K562 (cell line): ENCODE results near the gene PRKCB. TPM values are rescaled to one million over a fixed set of nuclear protein-coding genes. Genes with fewer than 3 reads are reported as not detected.
A peak's percentile ranks its signal among the peaks of the same experiment; 100 is the strongest.

ENCODE experiments used
- CBX3 ChIP-seq, 2 experiments: IDR thresholded peaks; 1 replicate in 1 of 2; 2 replicates in 1 of 2; pipeline ENCODE4 v1.6.1; 2012; ENCODE audit warnings: inconsistent platforms in 2 of 2, low read length in 2 of 2, borderline replicate concordance in 1 of 2, control low read depth in 1 of 2
- ELK3 ChIP-seq: fragments of 450-650 bp; formaldehyde crosslinking; IDR thresholded peaks from 2 replicates; pipeline ENCODE4 v1.4.0; 2020; ENCODE audit warnings: mild to moderate bottlenecking
- KLF10 ChIP-seq: fragments of 250-450 bp; sonication (Bioruptor Pico); IDR thresholded peaks from 2 replicates; pipeline ENCODE4 v1.6.1; 2021; ENCODE audit warnings: matching md5 sums
- MYC ChIP-seq, 2 experiments: fragments of 250-450 bp in 1 of 2; sonication (Bioruptor Pico) in 1 of 2; IDR thresholded peaks; 2 replicates each; pipeline versions ENCODE4 v1.5.1 to v1.6.1; 2012 to 2021; ENCODE audit warnings: low read depth in 2 of 2, borderline replicate concordance in 1 of 2, improper control_type of control experiment in 1 of 2, low read length in 1 of 2, mild to moderate bottlenecking in 1 of 2, moderate library complexity in 1 of 2
- PRPF4 ChIP-seq: fragments of 200-400 bp; formaldehyde crosslinking; IDR thresholded peaks from one replicate; pipeline ENCODE4 v1.6.1; 2017; ENCODE audit warnings: low read length, low read depth, mild to moderate bottlenecking; ENCODE audit not compliant: insufficient read depth, poor library complexity, severe bottlenecking
- TOE1 ChIP-seq, 2 experiments: fragments of 450-650 bp in 1 of 2; sonication (generic) in 1 of 2; formaldehyde crosslinking in 1 of 2; IDR thresholded peaks; 2 replicates each; pipeline versions ENCODE4 v1.7.1 to v1.8.0; 2016 to 2022; ENCODE audit warnings: borderline replicate concordance in 2 of 2, mild to moderate bottlenecking in 2 of 2, antibody characterized with exemption in 1 of 2, inconsistent platforms in 1 of 2, low read depth in 1 of 2, missing genetic modification reagents in 1 of 2, moderate library complexity in 1 of 2
- USF1 ChIP-seq: sonication (generic); formaldehyde crosslinking; IDR thresholded peaks from 2 replicates; pipeline ENCODE4 v1.9.0; 2022; ENCODE audit warnings: mild to moderate bottlenecking, missing genetic modification reagents
- ZBTB40 ChIP-seq, 2 experiments: fragments of 450-650 bp in 1 of 2; sonication (generic) in 1 of 2; formaldehyde crosslinking in 1 of 2; IDR thresholded peaks; 2 replicates each; pipeline versions ENCODE4 v1.7.1 to v1.9.0; 2016 to 2022; ENCODE audit warnings: inconsistent platforms in 1 of 2, mild to moderate bottlenecking in 1 of 2, missing genetic modification reagents in 1 of 2
- polyA plus RNA-seq, 8 experiments: library from polyadenylated mRNA; depleted of rRNA in 4 of 8; stranded (reverse) in 5 of 8; unstranded in 3 of 8; fragments of >200 nt; fragmentation: Nextera tagmentation in 2 of 8; fragmentation: Illumina TruSeq in 1 of 8; extraction: Ambion mirVana in 2 of 8; extraction: Trizol in 1 of 8; gene quantifications; 2 replicates each; pipeline versions ENCODE4 v1.2.1 to v1.2.3, GENCODE V29; 2011 to 2014; ENCODE audit warnings: inconsistent platforms in 1 of 8, missing spikeins in 1 of 8
- total RNA-seq, 7 experiments: library from RNA; depleted of rRNA in 6 of 7; stranded (reverse); fragments of >200 nt in 6 of 7; fragmentation: Illumina TruSeq in 2 of 7; extraction: Trizol in 2 of 7; gene quantifications; 2 replicates each; pipeline versions ENCODE4 v1.2.1 to v1.2.3, GENCODE V29; 2011 to 2021; ENCODE audit warnings: low replicate concordance in 1 of 7
- TF ChIP-seq, protein P1 (sequence below): fragments of 150-350 bp; conservative IDR thresholded peaks from 2 replicates; pipeline ENCODE4 v1.6.1; 2014; ENCODE audit warnings: low read length

The PRKCB gene
- total and polyA plus RNA-seq, 9 of the 15 experiments (the other 6 are each of a cell fraction or from before 2014, with no cell fraction given) = 49.9 to 276 (median 148) TPM

DNA sequence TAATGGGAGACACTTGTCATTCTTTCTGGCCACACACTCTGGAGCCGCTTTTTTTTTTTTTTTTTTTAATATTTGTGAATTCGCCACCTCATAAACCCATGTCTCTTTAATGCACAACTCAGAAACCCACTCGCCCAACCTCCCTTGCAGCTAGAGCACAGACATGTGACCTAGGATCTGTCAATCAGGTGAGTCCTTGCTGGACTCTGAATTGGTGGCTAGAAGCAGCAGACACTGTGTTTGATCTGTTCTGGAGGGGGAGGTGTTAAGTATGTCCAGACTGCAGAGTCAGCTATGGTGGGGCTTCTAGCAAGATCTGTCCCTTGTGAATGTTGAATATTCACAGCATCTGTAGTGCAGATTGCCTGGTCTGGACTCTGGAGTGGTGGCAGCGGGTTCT, 112.1 kb downstream of the PRKCB start (continued):
- no peak for TF ChIP-seq ELK3 (CRISPR knock-in tag)
- no peak for TF ChIP-seq TOE1 (IDR thresholded peaks at IDR 0.05; ENCODE audit: borderline replicate concordance)
- TF ChIP-seq TOE1 (CRISPR knock-in tag; IDR thresholded peaks at IDR 0.05; ENCODE audit: borderline replicate concordance, low read depth) = no peak
- peak in 1 of 2 experiments; percentile 36; a peak in 1 of 3 replicates for TF ChIP-seq CBX3 (IDR thresholded peaks at IDR 0.05; ENCODE audit: borderline replicate concordance in 1 of 2, low read length in 2 of 2)
- no peak for TF ChIP-seq PRPF4
- no peak for TF ChIP-seq MYC (IDR thresholded peaks at IDR 0.05; ENCODE audit: low read depth, low read length)
- no peak for TF ChIP-seq MYC (CRISPR knock-in tag; IDR thresholded peaks at IDR 0.05; ENCODE audit: borderline replicate concordance, low read depth)
- TF ChIP-seq ZBTB40 (IDR thresholded peaks at IDR 0.05) = no peak
- no peak for TF ChIP-seq ZBTB40 (CRISPR knock-in tag; IDR thresholded peaks at IDR 0.05)
- peak; percentile 72 for TF ChIP-seq USF1 (CRISPR knock-in tag)
- TF ChIP-seq, protein P1, sequence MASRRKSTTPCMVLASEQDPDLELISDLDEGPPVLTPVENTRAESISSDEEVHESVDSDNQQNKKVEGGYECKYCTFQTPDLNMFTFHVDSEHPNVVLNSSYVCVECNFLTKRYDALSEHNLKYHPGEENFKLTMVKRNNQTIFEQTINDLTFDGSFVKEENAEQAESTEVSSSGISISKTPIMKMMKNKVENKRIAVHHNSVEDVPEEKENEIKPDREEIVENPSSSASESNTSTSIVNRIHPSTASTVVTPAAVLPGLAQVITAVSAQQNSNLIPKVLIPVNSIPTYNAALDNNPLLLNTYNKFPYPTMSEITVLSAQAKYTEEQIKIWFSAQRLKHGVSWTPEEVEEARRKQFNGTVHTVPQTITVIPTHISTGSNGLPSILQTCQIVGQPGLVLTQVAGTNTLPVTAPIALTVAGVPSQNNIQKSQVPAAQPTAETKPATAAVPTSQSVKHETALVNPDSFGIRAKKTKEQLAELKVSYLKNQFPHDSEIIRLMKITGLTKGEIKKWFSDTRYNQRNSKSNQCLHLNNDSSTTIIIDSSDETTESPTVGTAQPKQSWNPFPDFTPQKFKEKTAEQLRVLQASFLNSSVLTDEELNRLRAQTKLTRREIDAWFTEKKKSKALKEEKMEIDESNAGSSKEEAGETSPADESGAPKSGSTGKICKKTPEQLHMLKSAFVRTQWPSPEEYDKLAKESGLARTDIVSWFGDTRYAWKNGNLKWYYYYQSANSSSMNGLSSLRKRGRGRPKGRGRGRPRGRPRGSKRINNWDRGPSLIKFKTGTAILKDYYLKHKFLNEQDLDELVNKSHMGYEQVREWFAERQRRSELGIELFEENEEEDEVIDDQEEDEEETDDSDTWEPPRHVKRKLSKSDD = no peak
- TF ChIP-seq KLF10 (CRISPR knock-in tag) = no peak
